ENCODE measurements around the gene DCUN1D1.

- TF ChIP-seq EP300 (IDR thresholded peaks at IDR 0.05) (no peak), CTCF (IDR thresholded peaks at IDR 0.05) (no peak), POLR2A (IDR thresholded peaks at IDR 0.05) (no peak)
These were observed 20.6 kb downstream of the DCUN1D1 start for GRCh38 chr3:182959474-182960350.

Data from tibial nerve (tissue), 4 donors.